ENCODE measurements around the gene PRAMEF7. TPM values are rescaled to one million over a fixed set of nuclear protein-coding genes. Genes with fewer than 3 reads are reported as not detected.
"Not testable (repeated sequence)": the region's sequence is repeated elsewhere in the genome, so short reads cannot be mapped to it uniquely, and the experiment has no call there.

The PRAMEF7 gene
- not detected for polyA plus RNA-seq (2012; ENCODE audit: low read depth, missing spikeins)

- not testable (repeated sequence) for DNase-seq (ENCODE audit: insufficient read length, low spot score); FAIRE-seq
Measured at GRCh38 chr1:12916310-12916709, at the start of gene PRAMEF7. Gene PRAMEF7 (plus strand): TSS chr1:12916610. CDS start chr1:12917693, 1,083 bp downstream.

DNA sequence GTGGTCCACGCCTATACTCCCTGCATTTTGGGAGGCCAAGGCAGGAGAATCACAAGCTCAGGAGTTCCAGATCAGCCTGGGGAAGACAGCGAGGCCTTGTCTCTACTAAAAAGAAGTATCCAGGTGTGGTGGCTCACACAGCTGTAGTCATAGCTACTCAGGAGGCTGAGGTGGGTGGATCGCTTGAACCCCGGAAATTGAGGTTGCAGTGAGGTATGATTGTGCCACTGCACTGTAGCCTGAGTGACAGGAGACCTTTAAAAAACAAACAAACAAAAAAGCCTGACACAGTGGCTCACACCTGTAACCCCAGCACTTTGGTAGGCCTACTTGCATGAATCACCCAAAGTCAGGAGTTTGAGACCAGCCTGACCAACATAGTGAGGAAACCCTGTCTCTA is 38.0 kb upstream of the PRAMEF7 start:
- not testable (repeated sequence) for DNase-seq (ENCODE audit: insufficient read length, low spot score); FAIRE-seq

DNA sequence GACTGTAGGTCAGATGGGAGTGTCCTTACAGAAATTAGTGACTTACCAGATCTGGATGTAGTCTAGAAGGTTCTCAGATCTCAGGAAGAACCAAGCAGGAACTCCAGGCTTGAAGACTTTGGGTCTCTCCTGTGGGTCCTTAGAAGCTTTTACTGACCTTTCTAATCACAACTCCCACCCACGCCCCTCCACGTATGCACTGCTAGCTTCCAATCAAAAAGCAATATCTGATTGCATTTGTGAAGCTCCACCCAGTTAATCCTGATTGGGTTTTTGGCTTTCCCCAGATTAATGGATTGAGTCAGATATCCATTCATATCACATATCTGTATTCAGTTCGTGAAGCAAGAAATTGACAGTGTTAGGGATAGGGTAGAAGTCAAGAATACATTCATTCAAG is 30.3 kb upstream of the PRAMEF7 start, which contains the start of gene PRAMEF4:
Gene PRAMEF4, minus strand, starts transcription at position 101 of the 400 bp plus-strand sequence. CDS start 2,807 bp downstream, outside the sequence.
- not testable (repeated sequence) for FAIRE-seq; DNase-seq (ENCODE audit: insufficient read length, low spot score)

DNA sequence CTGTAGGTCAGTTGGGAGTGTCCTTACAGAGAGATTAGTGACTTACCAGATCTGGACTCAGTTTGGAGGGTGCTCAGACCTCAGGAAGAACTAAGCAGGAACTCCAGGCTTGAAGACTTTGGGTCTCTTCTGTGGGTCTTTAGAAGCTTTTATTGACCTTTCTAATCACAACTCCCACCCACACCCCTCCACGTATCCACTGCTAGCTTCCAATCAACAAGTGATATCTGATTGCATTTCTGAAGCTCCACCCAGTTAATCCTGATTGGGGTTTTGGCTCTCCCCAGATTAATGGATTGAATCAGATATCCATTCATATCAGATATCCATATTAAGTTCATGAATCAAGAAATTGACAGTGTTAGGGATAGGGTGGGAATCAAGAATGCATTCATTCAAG is 18.2 kb upstream of the PRAMEF7 start, which contains the start of gene PRAMEF10:
Gene PRAMEF10, minus strand, starts transcription at position 101 of the 400 bp plus-strand sequence. CDS start 2,423 bp downstream, outside the sequence.
- FAIRE-seq; DNase-seq (ENCODE audit: insufficient read length, low spot score): not testable (repeated sequence)

DNA sequence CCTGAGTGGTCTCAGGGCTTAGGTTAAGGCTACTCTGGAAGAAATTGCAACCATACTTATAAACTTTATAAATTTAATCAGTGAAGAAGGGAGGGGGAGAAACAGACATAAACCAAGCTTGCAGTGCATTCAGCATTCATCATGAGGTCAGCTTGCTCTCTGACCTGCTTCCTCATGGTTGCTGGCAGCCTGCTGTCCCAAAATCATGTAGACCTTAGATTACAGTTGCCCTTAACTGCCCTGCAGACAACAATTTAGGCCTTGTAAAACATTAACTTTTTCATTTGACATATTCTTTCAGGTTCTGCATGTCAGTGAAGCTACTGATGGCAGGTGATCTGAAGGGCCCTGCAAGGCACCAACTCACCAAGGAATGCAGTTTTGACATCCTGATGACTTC is 17.2 kb upstream of the PRAMEF7 start:
- DNase-seq (ENCODE audit: insufficient read length, low spot score); FAIRE-seq: not testable (repeated sequence)

DNA sequence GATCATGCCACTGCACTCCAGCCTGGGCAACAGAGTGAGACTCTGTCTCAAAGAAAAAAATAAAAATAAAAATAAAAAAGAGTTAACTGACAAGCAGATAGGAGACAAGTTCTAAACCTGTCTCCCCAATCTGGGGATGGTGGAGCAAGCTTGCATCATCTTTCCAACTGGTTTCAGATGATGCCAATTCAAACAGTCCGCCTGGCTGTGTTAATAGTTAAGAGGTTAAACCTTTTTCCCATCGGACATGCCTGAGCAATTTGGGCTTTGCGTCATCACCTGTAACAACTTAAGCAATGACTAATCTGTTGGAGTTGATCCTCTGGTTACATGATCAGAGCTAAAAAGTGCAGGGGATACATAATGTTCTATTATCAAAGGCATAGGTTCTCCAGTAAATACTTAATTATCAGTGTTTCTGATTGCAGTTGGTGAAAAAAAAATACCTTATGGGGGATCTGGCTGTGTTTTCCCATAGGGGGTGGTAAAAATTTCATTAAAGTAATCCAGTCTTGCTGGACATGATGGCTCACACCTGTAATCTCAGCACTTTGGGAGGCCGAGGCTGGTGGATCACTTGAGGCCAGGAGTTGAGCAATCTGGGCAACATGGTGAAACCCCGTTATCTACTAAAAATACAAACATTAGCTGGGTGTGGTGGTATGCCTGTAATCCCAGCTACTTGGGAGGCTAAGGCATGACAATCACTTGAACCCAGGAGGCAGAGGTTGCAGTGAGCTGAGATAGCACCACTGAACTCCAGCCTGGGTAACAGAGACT is 12.4 kb upstream of the PRAMEF7 start:
- not testable (repeated sequence) for DNase-seq (ENCODE audit: insufficient read length, low spot score); FAIRE-seq

DNA sequence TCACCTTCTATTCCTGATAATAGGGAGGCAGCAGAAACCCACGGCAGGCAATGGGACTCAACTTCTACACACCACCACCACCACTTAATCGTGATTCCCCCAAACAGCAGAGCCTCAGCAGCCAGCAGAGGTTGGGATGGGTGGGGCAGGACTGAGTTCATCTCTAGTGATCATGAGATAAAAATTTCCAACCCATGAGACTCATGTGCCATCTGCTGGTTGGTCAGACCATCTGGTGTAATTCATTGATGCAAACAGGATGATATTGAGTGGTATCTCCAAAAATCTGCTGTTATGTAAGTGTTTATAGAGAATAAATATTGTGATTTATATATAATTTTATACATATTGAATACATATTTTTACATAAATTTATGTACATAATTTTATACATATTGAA is 5.3 kb downstream of the PRAMEF7 start:
- not testable (repeated sequence) for FAIRE-seq

DNA sequence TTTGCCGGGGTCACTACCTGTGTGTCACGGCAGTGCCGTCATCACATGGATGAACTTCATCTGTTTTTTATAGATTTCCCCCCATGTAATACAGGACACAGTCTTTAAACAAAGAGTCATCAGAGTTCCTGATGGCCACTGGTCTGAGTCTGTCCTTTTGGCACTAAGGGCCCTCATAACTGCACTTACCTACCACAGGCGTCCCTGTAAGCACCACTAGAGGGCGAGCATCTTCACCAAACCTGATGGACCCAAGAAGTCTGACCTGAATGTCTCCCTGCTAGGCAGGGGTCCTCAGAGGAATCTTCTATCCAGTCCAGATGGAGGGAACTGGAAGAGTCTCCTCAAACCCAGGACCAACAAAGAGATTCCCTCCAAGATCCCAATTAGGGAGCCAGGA is 8.0 kb downstream of the PRAMEF7 start:
- peak; percentile 20 for FAIRE-seq
- not testable (repeated sequence) for DNase-seq (ENCODE audit: insufficient read length, low spot score)

More for the DNA sequence above, 5.3 kb downstream of the PRAMEF7 start:
- DNase-seq (ENCODE audit: insufficient read length, low spot score): not testable (repeated sequence)

- FAIRE-seq; DNase-seq (ENCODE audit: insufficient read length, low spot score): not testable (repeated sequence)
Measured at GRCh38 chr1:12947480-12947879, 31.1 kb downstream of the PRAMEF7 start, which contains the start of gene PRAMEF6. Gene PRAMEF6 (minus strand): TSS chr1:12947580. CDS start chr1:12942518, 5,062 bp downstream.

Data from GM12891 (cell line).